Fibroblast of lung (primary cell): ENCODE results near the gene TBRG4. TPM values are rescaled to one million over a fixed set of nuclear protein-coding genes. Genes with fewer than 3 reads are reported as not detected.

Experiments
- DNase-seq, 2 donors: peaks; one replicate each; pipeline versions ENCODE4 v3.0.0 to v3.0.0-alpha.2; 2010; ENCODE audit warnings: low read depth in 2 of 2
- H2AFZ ChIP-seq: 2 replicates; pipeline ENCODE4 v1.5.1; 2012; ENCODE audit warnings: low read length, control low read depth, inconsistent platforms
- H3K27ac ChIP-seq: 2 replicates; pipeline ENCODE4 v1.5.1; 2011; ENCODE audit warnings: low read length, control low read depth; ENCODE audit not compliant: insufficient read depth
- H3K27me3 ChIP-seq: 2 replicates; pipeline ENCODE4 v1.5.1; 2011; ENCODE audit warnings: mild to moderate bottlenecking, low read length; ENCODE audit not compliant: control insufficient read depth, insufficient read depth
- H3K36me3 ChIP-seq: 2 replicates; pipeline ENCODE4 v1.5.1; 2011; ENCODE audit warnings: low read length; ENCODE audit not compliant: control insufficient read depth, insufficient read depth
- H3K4me1 ChIP-seq: 2 replicates; pipeline ENCODE4 v1.5.1; 2011; ENCODE audit warnings: low read length; ENCODE audit not compliant: control insufficient read depth, insufficient read depth; ENCODE audit errors: extremely low read depth
- H3K4me2 ChIP-seq: 2 replicates; pipeline ENCODE4 v1.5.1; 2011; ENCODE audit warnings: low read length, control low read depth; ENCODE audit not compliant: insufficient read depth; ENCODE audit errors: extremely low read depth
- H3K4me3 ChIP-seq, 4 experiments: fragments of 200-600 bp in 1 of 4; sonication (generic) in 1 of 4; replicated peaks in 1 of 4; 2 replicates each; pipeline ENCODE4 v1.5.1; 2011 to 2016; ENCODE audit warnings: low read length in 4 of 4, low read depth in 3 of 4, mild to moderate bottlenecking in 3 of 4, control low read depth in 2 of 4, inconsistent platforms in 1 of 4, mixed read lengths in 1 of 4; ENCODE audit not compliant: insufficient read depth in 1 of 4; ENCODE audit errors: control extremely low read depth in 1 of 4
- H3K79me2 ChIP-seq: 2 replicates; pipeline ENCODE4 v1.5.1; 2012; ENCODE audit warnings: mild to moderate bottlenecking, low read length, inconsistent platforms; ENCODE audit not compliant: control insufficient read depth, insufficient read depth
- H3K9ac ChIP-seq: 2 replicates; pipeline ENCODE4 v1.5.1; 2011; ENCODE audit warnings: mild to moderate bottlenecking, low read length, control low read depth; ENCODE audit not compliant: insufficient read depth
- H3K9me3 ChIP-seq: 2 replicates; pipeline ENCODE4 v1.5.1; 2012; ENCODE audit warnings: low read depth, low read length; ENCODE audit not compliant: control insufficient read depth, insufficient read depth
- H4K20me1 ChIP-seq: 2 replicates; pipeline ENCODE4 v1.5.1; 2011; ENCODE audit warnings: low read length; ENCODE audit not compliant: control insufficient read depth, insufficient read depth; ENCODE audit errors: extremely low read depth
- EZH2 ChIP-seq: IDR thresholded peaks from 2 replicates; pipeline ENCODE4 v1.5.1; 2012; ENCODE audit warnings: low read length, control low read depth, mild to moderate bottlenecking; ENCODE audit errors: missing control alignments
- polyA plus RNA-seq, 2 donors: library from polyadenylated mRNA; depleted of rRNA in 1 of 2; stranded (reverse) in 1 of 2; unstranded in 1 of 2; fragments of >200 nt; gene quantifications; 2 replicates each; pipeline ENCODE4 v1.2.1, GENCODE V29; 2011 to 2012; ENCODE audit warnings: missing spikeins in 1 of 2
- total RNA-seq: library from RNA; depleted of rRNA; stranded (reverse); fragments of >200 nt; gene quantifications from 2 replicates; pipeline ENCODE4 v1.2.1, GENCODE V29; 2014
- TF ChIP-seq, protein P1 (sequence below), 2 donors: IDR thresholded peaks in 1 of 2; conservative IDR thresholded peaks in 1 of 2; 1 replicate in 1 of 2; 2 replicates in 1 of 2; pipeline ENCODE4 v1.5.1; 2011 to 2012; ENCODE audit warnings: low read length in 2 of 2, control low read depth in 1 of 2, inconsistent platforms in 1 of 2, low read depth in 1 of 2, mild to moderate bottlenecking in 1 of 2

TBRG4 gene
- total and polyA plus RNA-seq, 2 donors (not counting 1 experiment from before 2014, with no cell fraction given) = 27.4 to 52.2 TPM

DNA sequence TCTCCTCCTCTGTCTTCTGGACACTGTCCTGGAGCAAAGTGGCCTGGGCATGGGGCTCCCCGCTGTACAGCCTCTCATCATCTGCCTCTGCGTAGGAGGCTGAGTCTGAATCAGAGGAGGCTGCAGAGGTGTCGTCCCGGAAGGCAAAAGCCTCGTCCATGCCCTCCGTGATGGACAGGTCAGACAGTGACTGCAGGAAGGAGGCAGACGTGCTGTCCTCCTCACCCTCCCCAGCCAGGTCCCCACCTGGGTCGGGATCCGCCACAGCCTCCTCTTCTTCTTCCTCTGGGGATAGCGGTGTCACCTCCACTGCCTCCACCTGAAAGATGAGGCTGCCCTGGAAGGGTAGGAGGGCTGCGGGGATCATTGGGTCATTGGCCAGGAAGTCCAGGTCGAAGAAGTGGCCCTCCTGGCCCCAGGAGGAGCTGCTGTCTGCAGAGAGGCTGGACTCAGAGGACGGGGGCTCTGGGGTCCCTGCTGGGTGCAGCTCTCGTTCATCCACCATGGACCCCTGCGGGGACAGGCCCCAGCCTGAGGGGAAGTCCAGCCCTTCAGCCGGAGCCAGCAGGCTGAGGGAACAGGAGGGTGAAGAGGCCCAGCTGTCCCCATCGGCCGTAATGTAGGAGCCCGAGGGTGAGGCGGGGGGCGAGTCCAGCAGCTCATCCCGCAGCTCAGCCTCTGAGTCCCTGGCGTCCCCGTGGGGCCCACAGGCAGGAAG is 26.4 kb downstream of the TBRG4 start:
- Histone ChIP-seq H3K27ac (no peak overlapping the region), H3K9ac (no peak overlapping the region), H2AFZ (no peak overlapping the region), H4K20me1 (no peaks in the 10 kb centered on the region), H3K9me3 (no peaks in the 10 kb centered on the region), H3K4me1 (no peaks in the 10 kb centered on the region), H3K36me3 (no peaks in the 10 kb centered on the region), H3K79me2 (no peaks in the 10 kb centered on the region), H3K4me3 (no peak overlapping the region), H3K27me3 (no peaks in the 10 kb centered on the region), H3K4me2 (no peak overlapping the region)
- DNase-seq = no peak
- TF ChIP-seq, protein P1, sequence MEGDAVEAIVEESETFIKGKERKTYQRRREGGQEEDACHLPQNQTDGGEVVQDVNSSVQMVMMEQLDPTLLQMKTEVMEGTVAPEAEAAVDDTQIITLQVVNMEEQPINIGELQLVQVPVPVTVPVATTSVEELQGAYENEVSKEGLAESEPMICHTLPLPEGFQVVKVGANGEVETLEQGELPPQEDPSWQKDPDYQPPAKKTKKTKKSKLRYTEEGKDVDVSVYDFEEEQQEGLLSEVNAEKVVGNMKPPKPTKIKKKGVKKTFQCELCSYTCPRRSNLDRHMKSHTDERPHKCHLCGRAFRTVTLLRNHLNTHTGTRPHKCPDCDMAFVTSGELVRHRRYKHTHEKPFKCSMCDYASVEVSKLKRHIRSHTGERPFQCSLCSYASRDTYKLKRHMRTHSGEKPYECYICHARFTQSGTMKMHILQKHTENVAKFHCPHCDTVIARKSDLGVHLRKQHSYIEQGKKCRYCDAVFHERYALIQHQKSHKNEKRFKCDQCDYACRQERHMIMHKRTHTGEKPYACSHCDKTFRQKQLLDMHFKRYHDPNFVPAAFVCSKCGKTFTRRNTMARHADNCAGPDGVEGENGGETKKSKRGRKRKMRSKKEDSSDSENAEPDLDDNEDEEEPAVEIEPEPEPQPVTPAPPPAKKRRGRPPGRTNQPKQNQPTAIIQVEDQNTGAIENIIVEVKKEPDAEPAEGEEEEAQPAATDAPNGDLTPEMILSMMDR (conservative IDR thresholded peaks at IDR 0.05 in 1 of 2, IDR thresholded peaks at IDR 0.05 in 1 of 2; ENCODE audit: low read depth in 1 of 2, low read length in 2 of 2) = no peak
- no peak for TF ChIP-seq EZH2

DNA sequence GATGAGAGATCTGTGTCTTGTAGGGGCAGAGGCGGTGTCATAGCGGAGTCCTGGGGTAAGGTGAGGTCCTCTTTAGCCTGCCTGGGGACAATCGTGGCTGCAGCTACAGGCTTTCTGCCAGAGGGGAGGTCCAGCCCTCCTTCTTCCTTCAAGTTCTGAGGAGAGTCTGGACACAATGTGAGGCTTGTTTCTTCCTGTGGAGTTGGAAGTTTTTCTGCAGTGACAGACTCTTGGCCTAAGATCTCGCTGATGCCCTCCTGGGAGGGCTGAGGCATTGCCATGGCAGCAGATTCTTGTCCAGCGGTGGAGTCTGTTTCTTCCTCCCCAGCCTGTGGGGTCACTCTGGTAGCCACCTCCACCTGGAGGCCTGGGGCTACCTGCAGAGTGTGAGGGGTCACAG is 27.2 kb downstream of the TBRG4 start:
- Histone ChIP-seq H4K20me1 (no peaks in the 10 kb centered on the region), H3K4me3 (no peak overlapping the region), H3K36me3 (no peaks in the 10 kb centered on the region), H3K79me2 (no peaks in the 10 kb centered on the region), H3K27ac (no peak overlapping the region), H3K27me3 (no peaks in the 10 kb centered on the region), H2AFZ (no peak overlapping the region), H3K9me3 (no peaks in the 10 kb centered on the region), H3K9ac (no peak overlapping the region), H3K4me2 (no peak overlapping the region), H3K4me1 (no peaks in the 10 kb centered on the region)
- no peak for TF ChIP-seq EZH2
- TF ChIP-seq, protein P1 (conservative IDR thresholded peaks at IDR 0.05 in 1 of 2, IDR thresholded peaks at IDR 0.05 in 1 of 2; ENCODE audit: low read depth in 1 of 2, low read length in 2 of 2) = no peak
- DNase-seq = no peak

- DNase-seq = no peak
- Histone ChIP-seq H3K9ac (no peak overlapping the region), H3K27me3 (no peaks in the 10 kb centered on the region), H2AFZ (no peak overlapping the region), H3K36me3 (no peaks in the 10 kb centered on the region), H3K4me2 (no peak overlapping the region), H3K4me3 (no peak overlapping the region), H3K9me3 (no peaks in the 10 kb centered on the region), H3K27ac (no peak overlapping the region), H3K79me2 (no peaks in the 10 kb centered on the region), H4K20me1 (no peaks in the 10 kb centered on the region), H3K4me1 (no peaks in the 10 kb centered on the region)
- TF ChIP-seq, protein P1 (conservative IDR thresholded peaks at IDR 0.05 in 1 of 2, IDR thresholded peaks at IDR 0.05 in 1 of 2; ENCODE audit: low read depth in 1 of 2, low read length in 2 of 2) = no peak
- no peak for TF ChIP-seq EZH2
These were observed 28.6 kb downstream of the TBRG4 start for GRCh38 chr7:45082831-45083331.
